Activated CD4-positive, CD25-positive, alpha-beta regulatory T cell (primary cell): Measurements from ENCODE around the gene CFAP251.
"Not testable (repeated sequence)": the region's sequence is repeated elsewhere in the genome, so short reads cannot be mapped to it uniquely, and the experiment has no call there.

ENCODE experiments used
- DNase-seq, 4 experiments: peaks; one replicate each; lab custom pipeline; 2025; lab: John Stamatoyannopoulos, UW

The CFAP251 gene

GRCh38 chr12:121903202-121903601 lies 15.2 kb upstream of the CFAP251 start:
- no peak for DNase-seq

- no peak for DNase-seq
Measured at GRCh38 chr12:121905746-121906145, 12.6 kb upstream of the CFAP251 start.

GRCh38 chr12:121908702-121909101 lies 9.7 kb upstream of the CFAP251 start:
- no peak for DNase-seq

- DNase-seq: no peak
Measured at GRCh38 chr12:121911824-121912585, 6.4 kb upstream of the CFAP251 start.

GRCh38 chr12:121915841-121916321 lies 2.5 kb upstream of the CFAP251 start:
- DNase-seq: no peak

- DNase-seq: no peak
Measured at GRCh38 chr12:121916719-121917118, 1.7 kb upstream of the CFAP251 start.

GRCh38 chr12:121918679-121919038 lies 267 bp downstream of the CFAP251 start:
- no peak for DNase-seq

- DNase-seq: no peak
Measured at GRCh38 chr12:121921066-121921465, 2.7 kb downstream of the CFAP251 start.

- DNase-seq: no peak
Measured at GRCh38 chr12:121925358-121925695, 6.9 kb downstream of the CFAP251 start.

GRCh38 chr12:121926874-121927706 lies 8.7 kb downstream of the CFAP251 start:
- no peak for DNase-seq

- DNase-seq: no peak
Measured at GRCh38 chr12:121927813-121928212, 9.4 kb downstream of the CFAP251 start.

- not testable (repeated sequence) for DNase-seq
Measured at GRCh38 chr12:121929545-121929944, 11.2 kb downstream of the CFAP251 start.

GRCh38 chr12:121930862-121931261 lies 12.5 kb downstream of the CFAP251 start:
- no peak for DNase-seq

- DNase-seq: no peak
Measured at GRCh38 chr12:121932176-121932536, 13.8 kb downstream of the CFAP251 start.

GRCh38 chr12:121932914-121933521 lies 14.6 kb downstream of the CFAP251 start:
- DNase-seq: no peak

GRCh38 chr12:121933522-121934308 lies 15.3 kb downstream of the CFAP251 start:
- no peak for DNase-seq

- no peak for DNase-seq
Measured at GRCh38 chr12:121934309-121934664, 15.9 kb downstream of the CFAP251 start.

- DNase-seq: no peak
Measured at GRCh38 chr12:121937654-121938053, 19.3 kb downstream of the CFAP251 start.

- DNase-seq: no peak
Measured at GRCh38 chr12:121939186-121939585, 20.8 kb downstream of the CFAP251 start.

GRCh38 chr12:121939992-121940766 lies 21.8 kb downstream of the CFAP251 start:
- DNase-seq: no peak

GRCh38 chr12:121942145-121942718 lies 23.8 kb downstream of the CFAP251 start:
- DNase-seq: no peak
